CD4-positive, alpha-beta T cell treated with Interleukin-10 for 1 hour (primary cell): ENCODE measurements around the gene CCDC85C.

Source experiments
- DNase-seq: peaks from one replicate; pipeline ENCODE4 v3.0.0-alpha.2; 2020

Gene CCDC85C

GRCh38 chr14:99628887-99629618 lies 25.0 kb upstream of the CCDC85C start:
- DNase-seq, result peak; percentile 70

- no peak for DNase-seq
Measured at GRCh38 chr14:99627510-99628381, 23.7 kb upstream of the CCDC85C start.

DNA sequence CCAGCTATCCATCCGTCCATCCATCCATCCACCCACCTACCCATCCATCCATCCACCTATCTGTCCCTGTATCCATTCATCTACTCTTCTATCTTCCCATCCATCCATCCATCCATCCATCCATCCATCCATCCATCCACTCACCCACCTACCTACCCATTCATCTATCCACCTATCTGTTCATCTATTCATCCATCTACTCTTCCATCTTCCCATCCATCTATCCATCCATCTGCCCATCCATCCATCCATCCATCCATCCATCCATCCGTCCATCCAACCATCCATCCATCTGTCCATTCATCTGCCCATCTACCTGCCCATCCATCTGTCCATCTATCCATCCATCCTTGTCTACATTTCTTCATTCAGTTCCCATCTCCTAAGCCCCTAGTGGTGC lies 23.1 kb upstream of the CCDC85C start:
- DNase-seq, result no peak

DNA sequence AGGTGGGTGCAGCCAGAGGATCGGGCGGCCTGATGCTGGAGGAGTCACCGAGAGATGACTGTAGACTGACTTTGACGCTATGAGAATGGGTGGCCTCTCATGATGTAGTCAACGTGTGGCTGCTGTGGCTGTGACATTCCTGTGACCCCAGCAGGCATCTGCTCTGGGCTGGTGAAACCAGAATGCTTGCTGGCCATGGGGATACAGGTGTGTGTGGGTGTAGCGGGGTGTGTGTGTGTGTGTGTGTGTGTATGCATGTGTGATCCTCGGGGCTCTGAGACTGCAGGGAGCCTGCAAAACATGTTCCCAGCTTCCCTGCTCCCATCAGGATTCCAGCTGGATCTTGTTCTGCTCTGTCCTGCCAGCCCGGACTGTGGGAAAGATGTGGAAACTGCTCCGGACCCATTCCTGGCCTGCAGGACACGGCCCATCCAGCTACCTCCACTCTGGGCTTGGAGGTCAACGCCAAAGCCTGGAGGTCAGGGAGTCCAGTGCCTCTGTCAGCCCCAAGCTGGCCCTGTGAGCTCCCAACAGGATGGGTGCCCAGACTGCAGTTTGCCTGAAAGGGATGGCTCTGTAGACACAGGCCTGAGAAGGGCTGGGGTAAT lies 22.1 kb upstream of the CCDC85C start:
- no peak for DNase-seq

GRCh38 chr14:99625476-99625875 lies 21.5 kb upstream of the CCDC85C start:
- no peak for DNase-seq

GRCh38 chr14:99624971-99625370 lies 21.0 kb upstream of the CCDC85C start:
- no peak for DNase-seq

DNA sequence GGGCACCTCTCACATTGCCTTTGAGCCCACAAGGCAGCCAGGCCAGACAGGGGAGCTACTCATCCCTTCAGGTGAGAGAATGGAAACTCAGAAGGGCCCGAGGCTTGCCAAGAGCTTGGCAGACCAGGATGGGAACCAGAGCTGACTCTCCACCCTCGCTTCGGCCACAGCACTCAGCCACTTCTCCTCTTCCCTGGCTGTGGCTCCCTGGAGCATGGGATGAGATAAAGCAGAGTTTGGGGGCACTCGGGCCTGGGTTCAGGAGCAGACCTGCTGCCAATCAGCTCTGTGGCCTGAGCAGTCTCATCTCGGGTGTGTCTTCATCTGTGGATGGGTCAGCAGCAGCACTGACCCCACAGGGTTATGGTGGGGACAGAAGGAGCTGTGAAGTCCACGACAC lies 20.0 kb upstream of the CCDC85C start:
- no peak for DNase-seq

- no peak for DNase-seq
Measured at GRCh38 chr14:99621948-99622347, 17.9 kb upstream of the CCDC85C start.

DNA sequence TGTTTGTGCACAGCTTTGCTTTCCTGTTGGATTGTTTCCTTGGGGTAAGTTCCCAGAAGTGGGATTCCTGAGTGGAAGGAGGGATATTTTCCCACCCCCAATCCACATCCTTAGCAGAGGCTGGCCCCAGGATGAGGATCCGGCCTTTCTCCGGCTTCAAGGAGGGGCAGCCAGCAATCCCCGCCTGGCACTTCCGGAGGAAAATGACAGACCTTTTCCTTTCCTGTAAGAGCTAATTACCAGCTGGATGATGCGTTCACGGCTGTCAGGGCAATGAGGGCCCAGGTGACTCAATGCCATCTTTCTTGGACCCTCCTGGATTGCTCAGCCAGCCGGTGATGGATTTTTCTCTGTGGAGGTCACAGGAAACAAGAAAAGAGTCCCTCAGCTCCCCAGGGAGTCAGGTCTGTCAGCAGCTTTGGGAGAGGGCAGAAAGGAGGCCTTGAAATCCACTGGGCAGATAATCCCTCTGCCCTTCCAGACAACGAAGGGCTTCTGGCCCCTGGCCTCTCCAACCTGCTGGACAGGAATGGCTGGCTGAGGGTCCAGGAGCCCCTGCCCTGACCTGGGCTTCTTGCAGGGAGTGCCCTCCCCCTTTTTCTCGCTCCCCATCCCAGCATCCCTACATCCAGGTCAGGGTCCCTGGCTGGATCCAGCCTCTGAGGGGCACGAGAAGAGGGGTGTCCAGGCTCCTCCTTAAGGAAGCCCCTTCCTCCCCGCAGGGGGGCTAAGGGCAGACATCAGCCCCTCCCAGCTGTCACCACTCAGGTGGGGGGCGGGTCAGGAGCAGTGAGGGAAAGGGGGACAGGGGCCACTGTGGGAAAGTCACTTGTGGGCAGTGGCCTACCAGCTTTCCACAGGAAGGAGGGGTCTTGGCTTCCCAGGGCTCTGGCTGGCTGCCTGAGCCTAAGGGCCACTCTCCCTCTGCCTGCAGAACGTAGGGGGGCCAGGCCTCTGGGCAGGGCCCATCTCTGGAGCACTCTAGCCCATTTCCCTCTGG lies 16.1 kb upstream of the CCDC85C start:
- no peak for DNase-seq

GRCh38 chr14:99616832-99617800 lies 13.1 kb upstream of the CCDC85C start:
- DNase-seq, result no peak

- no peak for DNase-seq
Measured at GRCh38 chr14:99615497-99616157, 11.6 kb upstream of the CCDC85C start.

DNA sequence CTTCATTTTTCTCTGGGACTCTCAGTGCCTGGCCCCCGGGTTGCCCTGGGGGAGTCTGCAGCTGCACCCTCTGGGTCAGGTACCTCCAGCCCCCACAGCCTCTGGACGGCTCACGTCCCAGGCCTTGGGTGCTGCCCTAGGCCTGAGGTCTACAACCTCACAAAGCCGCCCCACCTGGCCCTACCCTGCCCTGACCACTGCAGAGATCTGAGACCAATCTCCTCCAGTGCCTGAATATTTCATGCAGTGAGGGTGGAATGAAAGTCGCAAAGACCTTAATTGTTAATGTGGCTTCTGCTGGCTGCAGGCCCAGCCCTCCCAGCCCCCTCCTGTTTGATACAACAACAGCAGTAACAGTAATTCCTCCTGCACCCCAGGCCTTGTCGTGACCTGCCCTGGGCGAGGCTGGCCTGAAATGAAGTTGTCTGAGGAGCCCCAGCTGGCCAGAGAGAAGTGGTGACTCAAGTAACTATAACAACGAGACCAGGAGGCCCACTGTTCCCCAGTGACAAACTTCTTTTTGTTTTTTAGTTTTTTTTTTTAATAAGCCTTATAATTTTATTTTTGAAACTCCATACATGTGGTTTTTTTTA lies 8.8 kb upstream of the CCDC85C start:
- DNase-seq, result no peak

- no peak for DNase-seq
Measured at GRCh38 chr14:99612071-99612737, 8.2 kb upstream of the CCDC85C start.

DNA sequence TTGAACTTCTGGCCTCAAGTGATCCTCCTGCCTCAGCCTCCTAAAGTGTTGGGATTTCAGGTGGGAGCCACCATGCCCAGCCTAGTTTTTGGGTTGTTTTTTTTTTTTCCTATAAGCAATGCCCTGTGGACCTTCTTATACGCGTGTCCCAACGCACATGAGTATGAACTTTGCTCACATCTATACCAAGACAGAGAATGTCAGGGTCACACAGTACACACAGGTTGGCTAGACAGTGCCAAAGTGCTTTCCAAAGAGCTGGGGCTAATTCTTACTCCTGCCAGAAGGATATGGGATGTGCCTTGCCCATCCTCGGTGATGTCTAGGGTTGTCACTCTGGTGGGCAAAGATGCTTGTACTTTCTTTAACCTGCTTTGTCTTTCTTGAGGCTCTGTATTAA lies 7.6 kb upstream of the CCDC85C start:
- no peak for DNase-seq

- peak; percentile 28 for DNase-seq
Measured at GRCh38 chr14:99609245-99610170, 5.5 kb upstream of the CCDC85C start.

DNA sequence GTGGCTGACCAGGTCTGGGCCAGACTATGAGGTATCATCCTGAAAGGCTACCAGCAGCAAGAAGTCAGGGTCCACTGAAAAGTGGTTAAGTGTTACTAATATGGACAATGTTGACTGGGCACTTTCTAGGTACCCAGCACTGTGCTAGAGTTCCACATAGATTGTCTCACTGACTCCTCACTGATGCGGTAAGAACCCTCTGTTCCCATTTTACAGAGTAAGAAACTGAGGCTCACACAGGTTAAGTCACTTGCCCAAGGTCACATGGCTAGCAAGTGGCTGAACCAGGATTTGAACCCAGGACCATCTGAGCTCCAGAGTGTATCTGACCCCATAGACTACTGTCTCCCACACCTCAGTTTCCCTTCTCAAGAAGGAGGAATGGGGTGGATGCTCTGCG lies 4.6 kb upstream of the CCDC85C start:
- no peak for DNase-seq

GRCh38 chr14:99606359-99606758 lies 2.4 kb upstream of the CCDC85C start:
- DNase-seq, result no peak

DNA sequence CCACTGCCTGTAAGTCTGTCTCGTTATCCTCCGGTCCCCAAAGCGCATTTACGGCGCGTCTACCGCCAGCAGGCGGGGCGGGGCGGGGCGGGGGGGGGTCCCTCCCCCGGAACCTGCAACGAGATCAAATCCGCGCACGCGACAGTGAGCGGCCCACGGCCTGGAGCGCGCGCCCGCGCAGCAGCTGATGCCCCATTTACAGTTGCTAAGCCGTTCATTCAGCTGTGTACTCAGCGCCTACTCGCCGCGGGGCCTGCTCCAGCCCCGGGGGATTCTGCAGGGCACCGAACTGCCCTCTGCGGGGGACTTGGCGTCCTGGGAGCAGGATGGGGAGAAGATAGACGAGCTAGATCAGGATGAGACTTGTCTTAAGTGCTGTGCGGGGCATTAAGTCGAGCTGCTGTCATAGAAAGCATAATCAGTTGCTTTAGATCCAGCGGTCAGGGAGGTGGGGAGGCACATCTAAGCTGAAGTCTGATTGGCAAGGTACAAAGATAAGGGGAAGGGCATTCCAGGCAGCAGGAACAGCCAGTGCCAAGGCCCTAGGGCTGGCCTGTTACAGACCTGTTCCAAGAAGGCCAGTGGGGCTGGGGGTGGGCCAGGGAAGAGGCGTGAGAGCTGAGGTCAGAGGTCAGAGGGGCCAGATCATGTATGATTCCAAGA lies 1.4 kb upstream of the CCDC85C start:
- DNase-seq, result peak; percentile 86
